Epithelial cell of esophagus (primary cell): ENCODE measurements around the gene LIPA.

Experiments
- DNase-seq: peaks from one replicate; pipeline ENCODE4 v3.0.0; 2010; ENCODE audit warnings: low read depth
- H3K4me3 ChIP-seq: 2 replicates; pipeline ENCODE4 v1.5.1; 2011; ENCODE audit warnings: mild to moderate bottlenecking, low read length, control low read depth
- CTCF ChIP-seq: IDR thresholded peaks from 2 replicates; pipeline ENCODE4 v1.5.1; 2011; ENCODE audit warnings: low read depth, mild to moderate bottlenecking, low read length, control low read depth, inconsistent platforms; ENCODE audit not compliant: insufficient read depth; ENCODE audit errors: missing control alignments

Gene LIPA

DNA sequence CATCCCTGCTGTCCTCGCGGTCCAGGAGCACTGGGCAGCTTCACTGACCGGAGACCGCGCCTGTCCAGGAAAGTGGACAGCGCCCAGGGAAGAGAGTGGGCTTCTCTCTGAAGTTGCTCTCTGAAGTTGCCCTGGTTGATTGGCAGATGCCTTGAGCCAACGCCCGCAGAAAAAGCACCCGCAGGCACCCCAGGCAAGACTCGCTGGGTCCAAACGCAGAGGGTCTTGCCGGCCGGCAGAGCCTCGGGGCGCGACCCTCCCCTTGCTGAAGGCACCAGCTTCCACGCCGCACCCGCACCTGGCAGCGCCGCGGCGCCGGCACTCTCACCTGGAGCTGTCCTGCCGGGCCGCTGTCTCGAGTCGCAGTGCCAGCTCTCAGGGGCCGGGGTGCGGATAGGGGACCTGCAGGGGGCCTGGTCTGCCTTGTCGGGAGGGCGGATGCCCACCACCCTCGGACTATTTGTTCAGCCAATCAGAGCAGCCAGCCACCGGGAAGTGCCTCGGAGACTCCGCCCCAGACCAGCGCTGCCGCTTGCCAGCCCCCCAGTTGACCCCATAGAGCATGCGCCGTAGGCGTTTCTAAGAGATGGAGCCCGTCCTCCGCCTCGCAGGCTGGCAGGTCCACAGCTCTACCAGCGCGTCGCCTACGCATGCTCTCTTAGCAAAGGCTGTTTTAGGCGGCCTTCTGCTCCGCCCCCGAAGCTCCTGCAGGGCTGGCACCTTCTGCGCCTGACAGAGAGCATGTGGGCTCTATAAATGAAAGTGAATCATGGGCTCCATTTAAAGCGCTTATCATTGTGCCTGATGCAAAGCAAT lies at the start of gene LIPA:
Gene LIPA, minus strand, starts transcription at position 367 of the 816 bp plus-strand sequence. CDS start 4,127 bp downstream, outside the sequence.
- no peak for TF ChIP-seq CTCF
- H3K4me3 ChIP-seq: peak within 1 kb of the TSS; percentile 74
- peak; percentile 98 for DNase-seq

GRCh38 chr10:89301232-89301631 lies 49.7 kb upstream of the LIPA start:
- TF ChIP-seq CTCF: no peak
- peak; percentile 48 for DNase-seq
- peak overlapping the region; percentile 47 for H3K4me3 ChIP-seq

GRCh38 chr10:89299031-89299430 lies 47.5 kb upstream of the LIPA start:
- DNase-seq: no peak
- H3K4me3 ChIP-seq: no peak overlapping the region
- no peak for TF ChIP-seq CTCF

DNA sequence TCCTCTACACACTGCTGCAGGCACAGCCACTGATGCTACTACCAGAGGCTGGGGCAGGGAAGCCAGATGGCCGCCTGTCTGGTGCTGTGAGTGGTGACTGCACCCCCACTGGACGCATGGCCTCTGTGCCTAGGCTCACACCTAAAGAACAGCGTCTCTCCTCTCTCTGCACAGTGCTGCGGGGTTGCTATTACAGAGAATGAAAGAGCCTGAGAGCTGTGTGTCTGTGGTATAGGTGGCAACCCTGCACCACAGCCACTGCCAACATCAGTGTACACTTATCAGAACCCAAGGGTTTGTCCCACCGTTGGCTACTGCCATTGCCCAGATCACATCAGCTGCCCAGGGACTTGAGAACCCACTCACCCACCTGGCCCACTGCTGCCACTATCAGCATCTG lies 46.2 kb upstream of the LIPA start:
- TF ChIP-seq CTCF: no peak
- DNase-seq: no peak
- H3K4me3 ChIP-seq: no peak overlapping the region

GRCh38 chr10:89297356-89297755 lies 45.8 kb upstream of the LIPA start:
- TF ChIP-seq CTCF: no peak
- DNase-seq: no peak
- no peak overlapping the region for H3K4me3 ChIP-seq

GRCh38 chr10:89296220-89296648 lies 44.7 kb upstream of the LIPA start:
- H3K4me3 ChIP-seq: no peak overlapping the region
- no peak for TF ChIP-seq CTCF
- DNase-seq: peak; percentile 54

- TF ChIP-seq CTCF: no peak
- no peak overlapping the region for H3K4me3 ChIP-seq
- peak; percentile 62 for DNase-seq
These were observed 44.0 kb upstream of the LIPA start for GRCh38 chr10:89295597-89295996.
